PFSK-1 (cell line): ENCODE results near the gene MCTP1.

ENCODE experiments used
- POLR2AphosphoS5 ChIP-seq: IDR thresholded peaks from 2 replicates; pipeline ENCODE4 v1.6.1; 2012; ENCODE audit warnings: low read depth, mild to moderate bottlenecking, control low read depth, low read length, moderate library complexity
- TAF1 ChIP-seq: IDR thresholded peaks from 2 replicates; pipeline ENCODE4 v1.6.1; 2012; ENCODE audit warnings: low read length, control low read depth, borderline replicate concordance; ENCODE audit not compliant: insufficient read depth
- TF ChIP-seq, protein P1 (sequence below), 2 experiments: IDR thresholded peaks; 2 replicates each; pipeline versions ENCODE4 v1.6.1 to v1.8.0; 2011 to 2012; ENCODE audit warnings: low read depth in 2 of 2, low read length in 2 of 2, control low read depth in 1 of 2, inconsistent platforms in 1 of 2, mild to moderate bottlenecking in 1 of 2, moderate library complexity in 1 of 2; ENCODE audit not compliant: insufficient read depth in 1 of 2

DNA sequence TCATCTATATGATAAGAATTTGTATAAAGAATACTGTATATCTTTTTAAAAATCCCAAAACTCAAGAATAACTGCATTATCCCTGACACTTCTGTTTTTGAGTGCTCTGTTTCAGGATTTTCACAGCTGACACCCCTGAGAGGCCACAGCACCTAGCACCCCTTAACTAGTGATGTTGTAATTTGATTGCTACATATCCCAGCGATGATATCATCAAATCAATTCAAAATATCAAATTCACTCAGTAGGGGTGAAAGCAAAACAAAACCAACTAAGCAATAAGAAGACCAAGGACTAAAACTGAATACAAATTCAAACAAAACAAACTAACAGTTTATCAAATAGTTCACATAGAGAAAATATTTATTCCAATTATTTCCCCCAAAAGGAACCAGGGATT, 184.3 kb downstream of the MCTP1 start:
- TF ChIP-seq TAF1 (no peak), POLR2AphosphoS5 (no peak)
- TF ChIP-seq, protein P1, sequence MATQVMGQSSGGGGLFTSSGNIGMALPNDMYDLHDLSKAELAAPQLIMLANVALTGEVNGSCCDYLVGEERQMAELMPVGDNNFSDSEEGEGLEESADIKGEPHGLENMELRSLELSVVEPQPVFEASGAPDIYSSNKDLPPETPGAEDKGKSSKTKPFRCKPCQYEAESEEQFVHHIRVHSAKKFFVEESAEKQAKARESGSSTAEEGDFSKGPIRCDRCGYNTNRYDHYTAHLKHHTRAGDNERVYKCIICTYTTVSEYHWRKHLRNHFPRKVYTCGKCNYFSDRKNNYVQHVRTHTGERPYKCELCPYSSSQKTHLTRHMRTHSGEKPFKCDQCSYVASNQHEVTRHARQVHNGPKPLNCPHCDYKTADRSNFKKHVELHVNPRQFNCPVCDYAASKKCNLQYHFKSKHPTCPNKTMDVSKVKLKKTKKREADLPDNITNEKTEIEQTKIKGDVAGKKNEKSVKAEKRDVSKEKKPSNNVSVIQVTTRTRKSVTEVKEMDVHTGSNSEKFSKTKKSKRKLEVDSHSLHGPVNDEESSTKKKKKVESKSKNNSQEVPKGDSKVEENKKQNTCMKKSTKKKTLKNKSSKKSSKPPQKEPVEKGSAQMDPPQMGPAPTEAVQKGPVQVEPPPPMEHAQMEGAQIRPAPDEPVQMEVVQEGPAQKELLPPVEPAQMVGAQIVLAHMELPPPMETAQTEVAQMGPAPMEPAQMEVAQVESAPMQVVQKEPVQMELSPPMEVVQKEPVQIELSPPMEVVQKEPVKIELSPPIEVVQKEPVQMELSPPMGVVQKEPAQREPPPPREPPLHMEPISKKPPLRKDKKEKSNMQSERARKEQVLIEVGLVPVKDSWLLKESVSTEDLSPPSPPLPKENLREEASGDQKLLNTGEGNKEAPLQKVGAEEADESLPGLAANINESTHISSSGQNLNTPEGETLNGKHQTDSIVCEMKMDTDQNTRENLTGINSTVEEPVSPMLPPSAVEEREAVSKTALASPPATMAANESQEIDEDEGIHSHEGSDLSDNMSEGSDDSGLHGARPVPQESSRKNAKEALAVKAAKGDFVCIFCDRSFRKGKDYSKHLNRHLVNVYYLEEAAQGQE (IDR thresholded peaks at IDR 0.05; ENCODE audit: insufficient read depth in 1 of 2, low read depth in 2 of 2, low read length in 2 of 2), result no peak
